Adrenal gland (tissue), 5 donors: ENCODE measurements around the gene ALPK1.

Source experiments
- CTCF ChIP-seq, 6 experiments: fragments of 450-650 bp in 4 of 6; fragments of 200-600 bp in 2 of 6; sonication (generic) in 1 of 6; IDR thresholded peaks; 1 replicate in 5 of 6; 2 replicates in 1 of 6; pipeline versions ENCODE4 v1.5.1 to v1.8.0; 2016 to 2021; ENCODE audit warnings: antibody characterized with exemption in 6 of 6, mild to moderate bottlenecking in 2 of 6, moderate library complexity in 1 of 6
- POLR2A ChIP-seq, 2 donors: fragments of 450-650 bp; IDR thresholded peaks; one replicate each; pipeline ENCODE4 v1.6.1; 2017; ENCODE audit warnings: antibody characterized with exemption in 2 of 2, mild to moderate bottlenecking in 2 of 2, moderate library complexity in 1 of 2
- donor health status: DM: no; HTN: no; CAD: no.

GRCh38 chr4:112436987-112437386 is 139.8 kb downstream of the ALPK1 start:
- TF ChIP-seq CTCF (IDR thresholded peaks at IDR 0.05) = no peak
- no peak for TF ChIP-seq POLR2A (IDR thresholded peaks at IDR 0.05)
